GM12865 (cell line): ENCODE data around the gene PARVG.
A peak's percentile ranks its signal among the peaks of the same experiment; 100 is the strongest.

Experiments
- DNase-seq: peaks from one replicate; pipeline ENCODE4 v3.0.0; 2010; ENCODE audit warnings: low read depth
- H3K4me3 ChIP-seq: 2 replicates; pipeline ENCODE4 v1.5.1; 2011; ENCODE audit warnings: mild to moderate bottlenecking, low read depth, low read length, control low read depth
- TF ChIP-seq, protein P1 (sequence below): IDR thresholded peaks from 2 replicates; pipeline ENCODE4 v1.5.1; 2011; ENCODE audit warnings: low read length, control low read depth, low read depth, inconsistent platforms; ENCODE audit not compliant: insufficient read depth; ENCODE audit errors: missing control alignments

Gene PARVG

DNA sequence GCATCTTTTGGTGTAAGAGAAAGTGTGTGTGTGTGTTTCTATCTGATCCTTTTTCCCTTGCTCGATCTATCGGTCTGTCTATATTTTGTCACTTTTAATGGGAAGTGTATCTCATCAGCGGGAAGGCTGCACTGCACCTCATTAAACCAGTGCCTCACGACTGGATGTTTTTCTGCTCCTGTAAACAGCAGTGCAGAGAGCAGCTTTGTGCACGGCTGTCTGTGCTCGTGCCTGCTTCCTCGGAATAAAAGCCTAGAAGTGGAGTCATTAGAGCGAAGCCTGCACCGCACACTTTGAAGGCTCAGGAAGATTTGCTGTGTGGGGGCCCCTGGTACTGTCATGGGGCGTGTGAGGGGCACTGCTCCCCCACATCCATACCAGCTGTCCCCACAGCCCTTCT is 27.0 kb upstream of the PARVG start:
- TF ChIP-seq, protein P1, sequence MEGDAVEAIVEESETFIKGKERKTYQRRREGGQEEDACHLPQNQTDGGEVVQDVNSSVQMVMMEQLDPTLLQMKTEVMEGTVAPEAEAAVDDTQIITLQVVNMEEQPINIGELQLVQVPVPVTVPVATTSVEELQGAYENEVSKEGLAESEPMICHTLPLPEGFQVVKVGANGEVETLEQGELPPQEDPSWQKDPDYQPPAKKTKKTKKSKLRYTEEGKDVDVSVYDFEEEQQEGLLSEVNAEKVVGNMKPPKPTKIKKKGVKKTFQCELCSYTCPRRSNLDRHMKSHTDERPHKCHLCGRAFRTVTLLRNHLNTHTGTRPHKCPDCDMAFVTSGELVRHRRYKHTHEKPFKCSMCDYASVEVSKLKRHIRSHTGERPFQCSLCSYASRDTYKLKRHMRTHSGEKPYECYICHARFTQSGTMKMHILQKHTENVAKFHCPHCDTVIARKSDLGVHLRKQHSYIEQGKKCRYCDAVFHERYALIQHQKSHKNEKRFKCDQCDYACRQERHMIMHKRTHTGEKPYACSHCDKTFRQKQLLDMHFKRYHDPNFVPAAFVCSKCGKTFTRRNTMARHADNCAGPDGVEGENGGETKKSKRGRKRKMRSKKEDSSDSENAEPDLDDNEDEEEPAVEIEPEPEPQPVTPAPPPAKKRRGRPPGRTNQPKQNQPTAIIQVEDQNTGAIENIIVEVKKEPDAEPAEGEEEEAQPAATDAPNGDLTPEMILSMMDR: no peak
- DNase-seq: no peak
- no peak overlapping the region for H3K4me3 ChIP-seq

- H3K4me3 ChIP-seq: no peak overlapping the region
- DNase-seq: peak; percentile 26
- TF ChIP-seq, protein P1: no peak
These were observed 26.2 kb upstream of the PARVG start for GRCh38 chr22:44154436-44154942.

GRCh38 chr22:44155115-44155514 is 25.6 kb upstream of the PARVG start:
- DNase-seq: no peak
- no peak overlapping the region for H3K4me3 ChIP-seq

GRCh38 chr22:44157916-44158618 is 22.7 kb upstream of the PARVG start:
- no peak overlapping the region for H3K4me3 ChIP-seq
- TF ChIP-seq, protein P1: no peak
- DNase-seq: no peak

More at GRCh38 chr22:44155115-44155514, 25.6 kb upstream of the PARVG start:
- TF ChIP-seq, protein P1: no peak

DNA sequence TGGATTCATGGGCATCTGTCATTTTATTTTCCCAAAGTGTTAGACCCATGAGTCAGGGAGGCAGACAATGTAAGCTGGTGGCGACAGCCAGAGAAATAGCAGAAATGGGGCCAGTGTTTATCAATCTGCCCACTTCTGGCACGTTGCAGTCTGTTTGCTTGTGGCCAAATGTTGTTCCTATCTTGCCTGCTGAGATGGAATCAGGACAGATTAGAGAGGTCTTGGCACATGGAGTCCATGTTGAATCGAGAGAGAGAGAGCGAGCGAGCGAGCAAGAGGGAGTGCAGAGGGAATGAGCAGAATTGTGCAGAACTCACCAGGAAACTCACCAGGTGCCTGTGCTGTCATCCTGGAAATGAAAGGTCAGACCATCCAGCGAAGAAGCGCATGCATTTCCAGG is 21.9 kb upstream of the PARVG start:
- no peak overlapping the region for H3K4me3 ChIP-seq
- DNase-seq: no peak
- TF ChIP-seq, protein P1: no peak

- DNase-seq: no peak
- TF ChIP-seq, protein P1: no peak
- H3K4me3 ChIP-seq: no peak overlapping the region
These were observed 21.5 kb upstream of the PARVG start for GRCh38 chr22:44159221-44159620.

- no peak for DNase-seq
These were observed 20.9 kb upstream of the PARVG start for GRCh38 chr22:44159811-44160210.

More at GRCh38 chr22:44159811-44160210, 20.9 kb upstream of the PARVG start:
- no peak overlapping the region for H3K4me3 ChIP-seq
- TF ChIP-seq, protein P1: no peak
